ENCODE data around the gene ZNFX1. TPM values are rescaled to one million over a fixed set of nuclear protein-coding genes. Genes with fewer than 3 reads are reported as not detected.

ZNFX1 gene
- total and polyA plus RNA-seq, 2 donors (not counting 1 experiment from before 2014, with no cell fraction given) = 10.3 to 37.9 TPM

GRCh38 chr20:49229381-49229780 lies 48.5 kb downstream of the ZNFX1 start:
- peaks cover 11% of the 10 kb centered on the region for H4K20me1 ChIP-seq (ENCODE audit: control insufficient read depth, insufficient read depth, low read length, poor library complexity, severe bottlenecking)
- H3K4me2 ChIP-seq (replicated peaks; ENCODE audit: low read depth, low read length, poor library complexity, severe bottlenecking) = no peak overlapping the region
- intact Hi-C loops (cut with micrococcal nuclease) = no loop called here
- H3K27ac Mint-ChIP-seq = no peak overlapping the region
- H3K9ac ChIP-seq (ENCODE audit: low read length) = no peak overlapping the region
- ChIA-PET CTCF (interaction anchor here (0.6 kb wide), 1 partner anchor 130 kb away, joined by 3 read pairs; no protein-coding TSS in a partner anchor), POLR2A (no interaction called here)
- H3K36me3 ChIP-seq (replicated peaks in 1 of 2; ENCODE audit: control extremely low read depth in 1 of 2, control insufficient read depth in 1 of 2, extremely low read depth in 1 of 2, insufficient read depth in 2 of 2, low read length in 1 of 2) = peaks cover 7 to 83% of the 10 kb centered on the region in 2 experiments
- H3K27ac ChIP-seq (ENCODE audit: low read length in 2 of 2) = no peak overlapping the region
- no peak overlapping the region for H3K4me3 ChIP-seq (ENCODE audit: control extremely low read depth in 1 of 5, extremely low read depth in 1 of 5, insufficient read depth in 1 of 5, low read depth in 2 of 5, low read length in 4 of 5)
- TF ChIP-seq CTCF (IDR thresholded peaks at IDR 0.05) = no peak
- no peak for TF ChIP-seq EZH2 (IDR thresholded peaks at IDR 0.05; ENCODE audit: borderline replicate concordance, insufficient read depth, low read depth, low read length, poor library complexity, severe bottlenecking)
- peaks cover 16% of the 10 kb centered on the region for H3K4me1 Mint-ChIP-seq
- H3K27me3 ChIP-seq (replicated peaks in 1 of 4; ENCODE audit: control extremely low read depth in 1 of 4, control insufficient read depth in 3 of 4, insufficient read depth in 4 of 4, low read length in 3 of 4) = no peaks in the 10 kb centered on the region
- H3K4me1 ChIP-seq (ENCODE audit: control insufficient read depth in 2 of 2, insufficient read depth in 2 of 2, low read length in 2 of 2) = peaks cover 14 to 20% of the 10 kb centered on the region in 2 donors
- ATAC-seq (ENCODE audit: low read depth) (no peak), DNase-seq (no peak)
- H2AFZ ChIP-seq (ENCODE audit: insufficient read depth, low read depth, low read length, poor library complexity, severe bottlenecking) = no peak overlapping the region
- no peak overlapping the region for H3K4me3 Mint-ChIP-seq
- WGBS (ENCODE audit: insufficient coverage) = no CpG with 5 or more reads among the region's 2 CpGs
- H3K27me3 Mint-ChIP-seq = no peaks in the 10 kb centered on the region
- H3K79me2 ChIP-seq (ENCODE audit: control insufficient read depth, insufficient read depth, low read length) = peaks cover 23% of the 10 kb centered on the region
- no peaks in the 10 kb centered on the region for H3K9me3 ChIP-seq (ENCODE audit: control extremely low read depth in 1 of 3, control insufficient read depth in 2 of 3, insufficient read depth in 1 of 3, low read length in 2 of 3)
- no peaks in the 10 kb centered on the region for H3K9me3 Mint-ChIP-seq (ENCODE audit: insufficient read depth)

GRCh38 chr20:49228676-49229075 lies 49.2 kb downstream of the ZNFX1 start:
- CTCF ChIA-PET = interaction anchor here (0.8 kb wide), 1 partner anchor 62 kb away, joined by 3 read pairs; no protein-coding TSS in a partner anchor

More at GRCh38 chr20:49228676-49229075, 49.2 kb downstream of the ZNFX1 start:
- peaks cover 16% of the 10 kb centered on the region for H3K4me1 Mint-ChIP-seq
- Histone ChIP-seq H3K36me3 (replicated peaks in 1 of 2; ENCODE audit: control extremely low read depth in 1 of 2, control insufficient read depth in 1 of 2, extremely low read depth in 1 of 2, insufficient read depth in 2 of 2, low read length in 1 of 2) (peaks cover 7 to 83% of the 10 kb centered on the region in 2 experiments), H3K27me3 (replicated peaks in 1 of 4; ENCODE audit: control extremely low read depth in 1 of 4, control insufficient read depth in 3 of 4, insufficient read depth in 4 of 4, low read length in 3 of 4) (no peaks in the 10 kb centered on the region), H2AFZ (ENCODE audit: insufficient read depth, low read depth, low read length, poor library complexity, severe bottlenecking) (no peak overlapping the region), H3K79me2 (ENCODE audit: control insufficient read depth, insufficient read depth, low read length) (peaks cover 28% of the 10 kb centered on the region), H3K9me3 (ENCODE audit: control extremely low read depth in 1 of 3, control insufficient read depth in 2 of 3, insufficient read depth in 1 of 3, low read length in 2 of 3) (no peaks in the 10 kb centered on the region), H3K9ac (ENCODE audit: low read length) (no peak overlapping the region), H4K20me1 (ENCODE audit: control insufficient read depth, insufficient read depth, low read length, poor library complexity, severe bottlenecking) (peaks cover 18% of the 10 kb centered on the region), H3K4me1 (ENCODE audit: control insufficient read depth in 2 of 2, insufficient read depth in 2 of 2, low read length in 2 of 2) (peaks cover 14 to 20% of the 10 kb centered on the region in 2 donors), H3K27ac (ENCODE audit: low read length in 2 of 2) (no peak overlapping the region), H3K4me2 (replicated peaks; ENCODE audit: low read depth, low read length, poor library complexity, severe bottlenecking) (no peak overlapping the region), H3K4me3 (ENCODE audit: control extremely low read depth in 1 of 5, extremely low read depth in 1 of 5, insufficient read depth in 1 of 5, low read depth in 2 of 5, low read length in 4 of 5) (no peak overlapping the region)
- 91% methylated on average over 7 of the region's 9 CpGs for WGBS (ENCODE audit: insufficient coverage)
- no peak for DNase-seq
- H3K27me3 Mint-ChIP-seq = no peaks in the 10 kb centered on the region
- no peak for ATAC-seq (ENCODE audit: low read depth)
- no peak overlapping the region for H3K4me3 Mint-ChIP-seq
- H3K9me3 Mint-ChIP-seq (ENCODE audit: insufficient read depth) = no peaks in the 10 kb centered on the region
- POLR2A ChIA-PET = no interaction called here
- TF ChIP-seq CTCF (IDR thresholded peaks at IDR 0.05) = no peak
- TF ChIP-seq EZH2 (IDR thresholded peaks at IDR 0.05; ENCODE audit: borderline replicate concordance, insufficient read depth, low read depth, low read length, poor library complexity, severe bottlenecking) = no peak
- no peak overlapping the region for H3K27ac Mint-ChIP-seq
- intact Hi-C loops (cut with micrococcal nuclease) = no loop called here

All from B cell (primary cell).